Measurements from ENCODE around the gene GABRR2.

- no peak for TF ChIP-seq POLR2A (IDR thresholded peaks at IDR 0.05)
- TF ChIP-seq, protein P1, sequence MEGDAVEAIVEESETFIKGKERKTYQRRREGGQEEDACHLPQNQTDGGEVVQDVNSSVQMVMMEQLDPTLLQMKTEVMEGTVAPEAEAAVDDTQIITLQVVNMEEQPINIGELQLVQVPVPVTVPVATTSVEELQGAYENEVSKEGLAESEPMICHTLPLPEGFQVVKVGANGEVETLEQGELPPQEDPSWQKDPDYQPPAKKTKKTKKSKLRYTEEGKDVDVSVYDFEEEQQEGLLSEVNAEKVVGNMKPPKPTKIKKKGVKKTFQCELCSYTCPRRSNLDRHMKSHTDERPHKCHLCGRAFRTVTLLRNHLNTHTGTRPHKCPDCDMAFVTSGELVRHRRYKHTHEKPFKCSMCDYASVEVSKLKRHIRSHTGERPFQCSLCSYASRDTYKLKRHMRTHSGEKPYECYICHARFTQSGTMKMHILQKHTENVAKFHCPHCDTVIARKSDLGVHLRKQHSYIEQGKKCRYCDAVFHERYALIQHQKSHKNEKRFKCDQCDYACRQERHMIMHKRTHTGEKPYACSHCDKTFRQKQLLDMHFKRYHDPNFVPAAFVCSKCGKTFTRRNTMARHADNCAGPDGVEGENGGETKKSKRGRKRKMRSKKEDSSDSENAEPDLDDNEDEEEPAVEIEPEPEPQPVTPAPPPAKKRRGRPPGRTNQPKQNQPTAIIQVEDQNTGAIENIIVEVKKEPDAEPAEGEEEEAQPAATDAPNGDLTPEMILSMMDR (IDR thresholded peaks at IDR 0.05) = no peak
These were observed 39.2 kb downstream of the GABRR2 start for GRCh38 chr6:89275900-89276299.

Measured in vagina (tissue), 2 donors.